Stimulated activated naive CD8-positive, alpha-beta T cell treated with anti-CD3 and anti-CD28 coated beads, Interleukin-15, Interleukin-2, amounts not matched to agents 100 U/mL and 50 U/mL, for 24 hours (primary cell): ENCODE results near the gene LRMDA.

Experiments used
- ATAC-seq: fragments of 150-1000 bp; cut with Tn5 transposase; one replicate; pipeline ENCODE4 v1.10.0; 2021
- DNase-seq: peaks from one replicate; pipeline ENCODE4 v3.0.0; 2021

Gene LRMDA

DNA sequence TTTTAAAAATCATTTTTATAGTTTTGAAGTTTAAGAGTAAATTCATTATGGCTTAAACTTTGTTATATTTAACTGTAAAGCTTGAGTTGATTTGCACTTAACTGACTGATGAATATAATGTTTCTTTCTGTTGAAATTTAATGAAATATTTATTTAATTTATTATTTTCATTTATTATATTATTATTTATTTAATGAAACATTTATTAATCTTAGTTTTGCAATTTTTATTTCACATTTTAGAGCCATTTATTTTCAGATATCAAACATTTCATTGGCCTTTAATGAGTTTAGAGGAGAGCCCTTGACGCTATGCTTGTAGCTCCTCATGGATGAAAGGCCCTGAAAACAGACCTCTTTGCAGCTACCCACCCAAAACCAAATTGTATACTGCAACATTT is 570.0 kb downstream of the LRMDA start:
- ATAC-seq (no peak), DNase-seq (no peak)

DNA sequence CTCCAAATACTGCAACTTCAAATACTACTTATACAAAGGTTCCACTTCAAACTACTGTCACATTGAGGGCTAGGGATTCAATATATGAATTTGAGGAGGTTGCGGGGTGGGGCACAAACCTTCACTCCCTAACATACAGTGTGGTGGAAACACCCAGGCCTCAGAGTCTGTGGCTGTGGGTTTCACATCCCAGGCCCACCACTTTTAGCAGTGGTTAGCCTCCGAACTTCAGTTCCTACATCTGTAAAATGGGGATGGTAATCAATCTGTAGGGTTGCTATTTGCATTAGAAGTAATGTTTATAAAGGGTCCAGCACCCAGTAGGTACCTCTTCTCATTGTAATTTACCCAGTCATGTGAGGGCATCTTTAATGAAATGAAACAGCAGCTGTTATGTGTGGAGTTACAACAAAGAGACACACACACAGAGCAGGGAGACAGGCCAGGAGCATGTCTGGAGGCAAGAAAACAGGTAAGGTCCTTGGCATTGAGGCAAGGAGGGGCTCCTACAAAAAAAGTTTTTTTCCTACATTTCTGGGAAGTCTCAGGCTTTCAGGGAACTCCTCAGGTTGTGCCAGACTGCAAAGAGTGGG is 570.9 kb downstream of the LRMDA start:
- ATAC-seq (no peak), DNase-seq (no peak)

DNA sequence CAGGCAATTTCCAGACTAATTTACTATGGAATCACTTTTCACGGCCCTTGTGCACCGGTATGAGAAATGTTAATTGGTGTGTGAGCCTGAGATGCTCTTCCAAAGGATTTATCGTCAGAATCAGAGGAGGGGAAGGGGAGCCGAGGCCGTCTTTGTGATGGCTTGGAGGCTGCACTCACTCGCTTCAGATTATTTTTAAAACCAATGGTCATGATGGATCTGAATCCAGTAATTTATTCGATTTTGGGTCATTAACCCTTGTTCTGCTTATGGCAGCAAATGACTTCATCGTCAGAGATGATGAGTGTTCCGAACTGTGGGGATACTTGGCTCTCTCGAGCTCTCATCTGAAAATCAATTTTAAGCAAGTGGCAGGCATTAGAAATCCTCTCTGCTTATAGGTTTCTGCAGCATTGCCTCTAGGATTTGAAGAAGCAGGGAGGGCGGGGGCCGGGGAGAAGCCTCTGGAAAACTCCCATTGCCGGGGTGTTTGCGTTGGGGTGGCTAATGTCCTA is 576.3 kb downstream of the LRMDA start:
- no peak for ATAC-seq
- DNase-seq, result no peak

DNA sequence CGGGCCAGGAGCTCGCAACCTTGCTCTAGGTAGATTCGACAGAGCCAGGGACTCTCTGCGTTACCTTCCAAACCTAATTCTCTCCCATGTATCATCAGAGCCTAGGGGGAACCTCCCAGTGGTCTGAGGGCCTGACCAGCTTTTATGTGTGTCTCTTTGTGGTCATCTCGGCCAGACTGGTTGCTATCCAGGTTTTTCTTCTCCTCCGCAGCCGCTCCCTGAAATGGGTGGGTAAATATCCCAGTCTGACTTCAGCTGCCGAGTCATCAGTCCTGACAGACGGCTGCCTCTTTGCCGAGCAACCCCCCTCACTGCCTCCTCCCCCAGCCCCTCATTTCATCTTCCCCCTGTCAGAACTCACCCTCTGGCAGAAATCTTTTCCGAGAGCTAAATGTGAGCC is 578.1 kb downstream of the LRMDA start:
- no peak for ATAC-seq
- no peak for DNase-seq

DNA sequence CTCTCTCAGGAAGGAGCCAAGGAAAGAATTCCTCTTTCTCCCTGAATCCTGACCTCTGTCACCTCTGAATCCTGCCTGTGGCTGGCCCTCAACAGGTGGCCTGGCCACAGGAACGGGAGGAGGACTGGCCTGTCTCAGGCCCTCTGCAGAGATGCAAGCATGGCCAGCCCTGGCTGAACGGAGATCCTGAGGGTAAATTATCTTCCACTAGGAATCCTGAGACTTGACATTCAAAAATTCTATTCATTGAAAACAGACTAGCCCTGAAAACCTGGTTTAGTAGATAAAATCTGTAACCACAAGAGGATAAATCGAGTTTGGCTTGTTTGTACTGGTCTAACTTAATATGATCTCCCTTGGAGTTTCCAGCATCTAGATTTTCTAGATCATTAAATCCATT is 579.3 kb downstream of the LRMDA start:
- DNase-seq (no peak), ATAC-seq (no peak)

DNA sequence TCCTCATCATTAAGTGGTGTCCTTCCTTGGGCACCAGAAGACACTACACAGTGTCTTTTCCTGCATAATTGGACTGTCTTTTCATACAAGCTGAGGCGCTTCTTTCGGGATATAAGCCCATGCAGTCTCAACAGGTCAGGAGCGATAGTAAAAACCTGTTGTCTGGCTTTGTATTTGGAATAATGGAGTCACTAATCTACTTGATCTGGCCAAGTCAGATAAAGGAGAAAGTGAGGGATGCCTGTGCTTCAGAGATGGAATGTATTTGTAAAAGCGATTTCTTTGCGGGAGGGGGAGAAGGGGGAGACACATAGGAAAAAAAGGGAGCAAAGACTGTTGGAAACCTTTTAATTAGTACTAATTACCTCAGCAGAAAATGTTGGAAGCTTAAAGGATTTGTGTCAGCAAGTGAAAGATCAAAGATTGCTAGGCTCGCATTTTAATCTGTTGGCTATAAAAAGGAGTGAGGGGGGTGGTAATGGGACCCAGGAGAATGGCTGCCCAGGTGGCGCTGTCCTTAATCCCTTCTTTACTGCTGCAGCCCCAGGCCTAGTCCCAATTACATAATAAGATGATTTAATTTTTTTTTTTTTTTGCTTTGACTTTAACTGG is 581.4 kb downstream of the LRMDA start:
- ATAC-seq (no peak), DNase-seq (no peak)

DNA sequence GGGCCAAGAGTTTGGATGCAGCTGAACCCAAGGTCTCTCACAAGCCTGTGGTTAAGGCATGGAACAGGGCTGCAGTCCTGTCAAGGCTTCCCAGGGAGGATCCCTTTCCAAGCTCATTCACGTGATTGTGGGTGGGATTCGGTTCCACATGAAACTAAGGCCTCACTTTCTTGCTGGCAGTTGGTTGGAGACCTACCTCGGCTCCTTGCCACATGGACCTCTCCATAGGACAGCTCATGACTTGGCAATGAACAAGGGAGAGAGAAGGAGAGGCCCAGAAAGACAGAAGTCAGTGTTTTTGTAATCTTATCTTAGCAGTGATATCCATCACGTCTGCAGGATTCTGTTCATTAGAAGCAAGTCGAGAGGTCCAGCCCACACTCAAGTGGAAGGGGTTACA is 583.8 kb downstream of the LRMDA start:
- no peak for DNase-seq
- ATAC-seq, result no peak

DNA sequence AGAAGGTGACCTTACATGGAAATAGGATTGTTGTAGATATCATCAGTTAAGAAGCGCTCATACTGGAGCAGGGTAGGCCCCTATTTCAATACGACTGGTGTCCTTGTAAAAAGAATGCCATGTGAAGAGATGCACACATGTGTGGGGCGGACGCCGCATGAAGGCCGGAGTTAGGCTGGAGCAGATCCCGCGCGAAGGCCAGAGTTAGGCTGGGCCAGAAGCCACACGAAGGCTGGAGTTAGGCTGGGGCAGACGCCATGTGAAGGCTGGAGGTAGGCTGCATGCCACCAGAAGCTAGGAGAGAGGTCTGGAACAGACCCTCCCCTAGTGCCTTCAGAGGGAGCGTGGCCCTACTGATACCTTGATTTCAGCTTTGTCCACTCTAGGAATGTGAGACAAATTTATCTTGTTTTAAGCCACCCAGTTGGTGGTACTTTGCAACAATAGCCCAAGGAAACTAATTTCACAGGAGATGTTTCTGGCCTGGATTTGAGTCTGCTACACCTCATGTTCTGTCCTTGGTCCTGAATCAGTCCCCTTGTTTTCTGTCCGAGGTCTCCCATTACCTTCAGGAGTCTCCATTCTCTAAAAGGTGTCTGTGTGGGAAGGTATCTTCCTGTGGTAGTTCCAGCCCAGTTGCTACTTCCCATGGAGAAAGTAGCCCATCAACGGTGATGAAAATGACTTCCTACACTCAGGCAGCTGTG is 585.8 kb downstream of the LRMDA start:
- ATAC-seq (no peak), DNase-seq (no peak)

DNA sequence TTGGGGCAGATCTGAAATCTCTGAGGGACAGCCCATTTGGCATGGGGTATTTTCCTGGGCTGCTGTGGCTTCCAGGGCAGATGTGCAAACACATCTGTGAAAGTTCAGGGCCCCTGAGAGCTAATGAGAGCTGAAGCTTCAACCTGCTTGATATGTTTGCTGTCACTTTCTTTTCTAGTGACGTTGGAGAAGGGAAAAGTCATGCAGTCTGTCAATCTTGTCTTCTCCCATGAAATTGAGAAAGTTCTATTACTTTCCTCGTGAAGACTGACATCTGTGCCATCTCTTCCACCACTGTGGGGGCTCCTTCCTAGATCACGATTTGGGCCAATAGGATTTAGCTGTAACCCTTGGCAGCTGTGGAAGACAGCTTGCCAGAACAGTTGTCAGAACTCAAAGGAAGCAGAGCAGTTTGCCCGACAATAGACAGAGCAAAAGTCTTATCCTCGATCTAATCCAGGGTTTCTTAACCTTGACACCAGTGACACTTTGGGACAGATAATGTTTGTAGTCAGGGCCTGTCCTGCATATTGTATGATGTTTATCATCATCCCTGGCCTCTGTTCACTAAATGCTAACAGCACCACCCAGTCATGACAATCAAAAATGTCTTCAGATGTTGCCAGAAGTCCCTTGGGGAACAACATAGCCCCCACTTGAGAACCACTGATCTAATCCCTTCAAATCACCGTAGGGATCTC is 586.5 kb downstream of the LRMDA start:
- DNase-seq (no peak), ATAC-seq (no peak)

DNA sequence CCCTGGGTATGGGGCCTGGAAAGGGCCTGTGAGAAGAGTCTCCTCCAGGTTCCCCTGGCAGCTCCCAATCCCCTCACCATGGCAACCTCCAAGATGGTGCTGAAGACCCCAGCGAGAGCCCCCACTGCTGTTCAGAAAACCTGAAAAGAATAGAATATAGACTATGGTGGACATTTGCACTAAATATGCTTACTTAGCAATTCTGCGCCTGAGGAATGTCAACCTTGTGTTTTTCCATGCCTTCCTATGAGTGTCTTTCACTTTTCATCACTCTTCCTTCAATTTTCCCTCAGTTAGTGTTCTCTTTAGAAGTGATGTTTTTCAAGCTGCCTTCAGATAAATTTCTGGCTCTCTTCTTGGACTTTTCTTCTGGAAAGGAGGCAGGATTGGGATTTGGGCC is 589.2 kb downstream of the LRMDA start:
- no peak for ATAC-seq
- no peak for DNase-seq

DNA sequence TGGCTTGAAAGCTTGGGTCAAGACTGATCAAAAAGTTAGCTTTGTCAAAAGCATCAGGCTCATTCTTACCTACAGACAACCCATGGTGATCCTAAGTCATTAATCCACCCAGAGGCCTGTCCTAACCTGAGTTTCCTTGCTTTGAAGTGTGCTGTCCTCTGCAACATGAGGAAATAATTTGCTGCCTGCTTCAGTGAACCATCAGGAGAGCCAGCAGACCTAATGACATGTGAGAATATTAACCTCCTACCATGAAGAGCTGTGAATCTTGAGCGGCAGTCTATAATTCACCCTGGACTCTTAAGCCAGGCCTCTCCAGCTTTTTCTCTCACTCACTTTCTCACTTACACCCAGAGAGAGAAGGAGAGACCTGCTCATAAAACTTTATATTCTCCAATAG is 590.0 kb downstream of the LRMDA start:
- no peak for DNase-seq
- no peak for ATAC-seq

DNA sequence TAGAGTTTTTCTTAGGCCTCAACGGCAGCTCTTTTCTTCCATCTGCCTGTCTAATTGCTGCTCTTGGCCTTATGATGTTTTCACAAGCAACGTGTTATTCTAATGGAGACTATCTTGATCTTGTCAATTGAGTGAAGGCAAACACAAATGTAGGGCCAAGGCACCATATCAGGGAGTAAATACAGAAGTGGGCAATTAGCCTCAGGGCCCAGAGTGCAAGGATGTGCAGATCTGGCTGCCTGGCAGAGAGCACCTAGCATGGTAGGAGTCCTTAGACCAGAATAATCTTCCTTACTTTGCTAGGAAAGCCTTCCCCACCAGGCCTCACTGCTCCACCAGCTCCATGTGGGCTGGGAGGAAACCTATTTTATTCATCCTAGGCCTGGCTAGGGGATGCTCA is 590.9 kb downstream of the LRMDA start:
- ATAC-seq (no peak), DNase-seq (no peak)

DNA sequence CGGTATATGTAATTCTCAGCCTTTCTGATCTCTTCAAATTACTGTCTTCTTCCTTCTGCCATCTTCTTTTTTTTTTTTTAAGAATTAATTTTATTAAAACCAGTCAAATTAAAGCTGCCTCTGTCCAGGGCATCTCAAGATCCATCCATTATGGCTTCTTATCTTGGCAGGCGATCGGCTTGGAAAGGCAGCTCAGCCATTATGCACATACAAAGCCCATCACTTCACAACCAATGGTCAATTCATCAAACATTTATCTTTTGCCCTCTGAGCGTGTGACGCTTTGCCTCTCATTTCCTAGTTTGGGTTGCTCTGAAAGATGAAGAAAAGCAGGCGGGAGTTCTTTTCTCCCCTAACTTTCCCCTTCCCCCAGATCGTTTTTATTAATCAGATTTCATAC is 591.6 kb downstream of the LRMDA start:
- ATAC-seq, result no peak

DNA sequence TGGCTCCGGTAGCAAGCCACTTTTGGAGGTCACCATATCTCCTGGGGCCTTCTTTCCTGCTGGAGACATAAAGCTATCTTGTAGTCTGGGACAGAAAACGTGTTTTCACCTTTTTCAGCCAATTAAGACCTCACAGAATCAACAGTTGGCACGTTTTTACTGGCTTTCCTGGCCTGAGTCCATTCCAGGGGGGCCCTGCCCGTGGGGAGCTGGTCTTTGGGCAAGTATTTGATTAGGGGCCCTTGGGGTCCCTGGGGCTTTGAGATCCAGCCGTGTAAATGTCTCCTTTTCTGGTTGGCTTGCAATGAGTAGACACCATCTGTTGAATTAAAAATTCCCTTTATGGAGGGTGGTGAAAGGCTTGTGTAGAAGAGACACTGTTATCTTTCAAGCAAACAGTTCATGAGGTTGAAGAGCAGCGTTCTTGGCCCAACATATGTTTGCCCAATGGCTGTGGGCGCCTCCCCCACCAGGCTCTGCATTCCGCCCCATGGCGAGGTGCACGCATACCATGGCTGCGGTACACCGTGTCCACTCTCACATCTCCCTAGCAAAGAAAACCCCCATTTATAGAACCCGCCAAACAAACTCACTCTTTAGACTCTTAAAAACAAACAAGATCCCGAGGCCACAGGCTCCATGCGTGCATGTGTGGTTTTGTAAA is 593.2 kb downstream of the LRMDA start:
- DNase-seq (no peak), ATAC-seq (no peak)

More for the DNA sequence above, 591.6 kb downstream of the LRMDA start:
- no peak for DNase-seq

DNA sequence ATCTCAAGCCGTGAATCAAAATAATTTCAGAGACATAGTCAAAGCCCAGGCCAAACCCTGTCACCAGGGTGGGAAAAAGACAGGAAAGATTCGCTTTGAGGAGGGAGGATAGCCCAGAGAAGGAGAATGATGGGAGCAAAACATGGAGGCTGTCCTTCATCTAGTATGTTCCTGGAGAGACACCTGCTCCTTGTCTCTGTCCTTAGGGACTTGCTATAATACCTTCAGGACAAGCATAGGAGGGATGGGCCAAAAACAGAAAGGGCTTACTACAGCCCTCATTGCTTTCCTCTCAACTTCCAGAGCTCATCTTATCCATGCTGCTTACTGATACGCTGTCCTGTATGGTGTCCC is 593.7 kb downstream of the LRMDA start:
- ATAC-seq, result no peak

DNA sequence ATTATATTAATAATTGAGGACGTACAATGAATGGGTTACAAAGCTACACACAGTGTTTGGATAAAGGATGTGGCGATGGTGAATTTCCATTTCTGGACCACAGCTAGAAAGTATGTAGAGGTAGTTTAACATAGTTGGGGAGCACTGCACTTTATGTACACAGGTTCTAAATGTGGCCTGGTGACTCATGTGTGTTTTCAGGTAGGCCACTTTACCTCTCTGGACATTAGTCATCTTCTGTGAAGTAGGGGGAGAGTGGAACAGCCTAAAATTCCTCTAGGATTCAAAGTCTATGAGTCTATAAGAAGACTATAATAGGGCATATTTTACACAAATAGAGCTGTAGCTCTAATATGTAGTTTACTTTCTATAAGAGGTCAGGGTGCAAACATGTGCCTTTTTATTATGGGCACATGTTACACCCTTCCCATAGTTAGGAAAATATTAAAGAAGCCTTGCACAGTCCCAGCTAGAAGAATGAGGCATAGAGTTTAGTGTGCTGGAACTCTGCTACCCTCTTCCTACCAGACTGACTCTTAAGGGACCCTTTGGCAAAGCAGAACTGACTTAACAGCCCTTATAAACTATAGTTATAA is 594.9 kb downstream of the LRMDA start:
- ATAC-seq (no peak), DNase-seq (no peak)

More for the DNA sequence above, 593.7 kb downstream of the LRMDA start:
- no peak for DNase-seq

DNA sequence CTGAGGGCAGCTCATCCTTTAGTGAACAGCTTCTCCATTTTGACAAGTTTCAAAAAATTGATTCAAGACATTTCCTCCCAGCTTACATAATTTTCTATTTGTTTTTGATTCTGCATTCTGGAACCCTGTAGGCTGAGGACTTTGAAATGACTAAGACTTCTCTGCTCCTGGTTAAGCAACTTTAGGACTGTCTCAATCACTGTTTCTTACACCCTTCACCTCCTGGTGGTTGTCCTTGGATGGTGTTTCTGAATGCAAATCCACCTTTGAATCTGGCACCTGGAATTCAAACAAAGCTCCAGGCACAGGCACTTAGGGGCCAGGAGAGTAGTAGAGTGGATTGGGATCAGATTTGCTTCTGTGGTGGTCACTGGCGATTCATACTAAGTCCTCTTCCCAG is 595.5 kb downstream of the LRMDA start:
- DNase-seq, result no peak
- no peak for ATAC-seq

DNA sequence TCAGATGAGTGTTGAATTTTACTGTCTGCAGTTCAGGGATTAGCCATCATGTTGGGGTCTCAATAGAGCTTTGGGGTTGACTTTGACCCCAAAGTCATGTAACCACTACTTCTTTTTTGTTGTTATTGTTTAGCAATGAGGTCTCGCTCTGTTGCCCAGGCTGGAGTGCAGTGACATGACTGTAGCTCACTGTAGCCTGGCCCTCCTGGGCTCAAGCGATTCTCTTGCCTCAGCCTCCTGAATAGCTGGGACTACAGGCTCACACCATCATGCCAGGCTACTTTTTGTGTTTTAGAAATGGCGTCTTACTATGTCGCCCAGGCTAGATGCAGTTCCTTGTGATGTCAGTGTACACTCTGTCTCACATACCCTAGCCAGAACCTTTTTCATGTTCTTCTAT is 598.4 kb downstream of the LRMDA start:
- ATAC-seq (no peak), DNase-seq (no peak)

DNA sequence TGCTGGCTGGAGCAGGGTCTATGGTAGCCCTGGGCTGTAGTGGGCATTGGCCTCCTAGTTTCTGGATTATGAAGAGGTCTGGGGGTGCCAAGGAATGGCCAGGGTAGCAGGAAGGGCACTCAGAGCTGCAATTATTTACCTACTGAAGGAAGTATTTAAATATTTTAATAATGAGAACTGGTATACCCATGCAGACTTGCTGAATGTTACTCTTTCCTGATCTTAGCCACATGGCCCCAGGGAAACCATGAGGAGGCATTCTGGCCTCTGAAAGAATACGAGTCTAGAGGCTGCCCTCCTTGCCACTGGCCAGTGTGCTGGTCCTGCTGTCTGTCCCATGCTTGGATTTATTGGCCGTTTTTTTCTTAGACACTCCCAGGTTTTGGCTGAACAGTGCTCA is 599.7 kb downstream of the LRMDA start:
- ATAC-seq, result no peak
- DNase-seq, result no peak

DNA sequence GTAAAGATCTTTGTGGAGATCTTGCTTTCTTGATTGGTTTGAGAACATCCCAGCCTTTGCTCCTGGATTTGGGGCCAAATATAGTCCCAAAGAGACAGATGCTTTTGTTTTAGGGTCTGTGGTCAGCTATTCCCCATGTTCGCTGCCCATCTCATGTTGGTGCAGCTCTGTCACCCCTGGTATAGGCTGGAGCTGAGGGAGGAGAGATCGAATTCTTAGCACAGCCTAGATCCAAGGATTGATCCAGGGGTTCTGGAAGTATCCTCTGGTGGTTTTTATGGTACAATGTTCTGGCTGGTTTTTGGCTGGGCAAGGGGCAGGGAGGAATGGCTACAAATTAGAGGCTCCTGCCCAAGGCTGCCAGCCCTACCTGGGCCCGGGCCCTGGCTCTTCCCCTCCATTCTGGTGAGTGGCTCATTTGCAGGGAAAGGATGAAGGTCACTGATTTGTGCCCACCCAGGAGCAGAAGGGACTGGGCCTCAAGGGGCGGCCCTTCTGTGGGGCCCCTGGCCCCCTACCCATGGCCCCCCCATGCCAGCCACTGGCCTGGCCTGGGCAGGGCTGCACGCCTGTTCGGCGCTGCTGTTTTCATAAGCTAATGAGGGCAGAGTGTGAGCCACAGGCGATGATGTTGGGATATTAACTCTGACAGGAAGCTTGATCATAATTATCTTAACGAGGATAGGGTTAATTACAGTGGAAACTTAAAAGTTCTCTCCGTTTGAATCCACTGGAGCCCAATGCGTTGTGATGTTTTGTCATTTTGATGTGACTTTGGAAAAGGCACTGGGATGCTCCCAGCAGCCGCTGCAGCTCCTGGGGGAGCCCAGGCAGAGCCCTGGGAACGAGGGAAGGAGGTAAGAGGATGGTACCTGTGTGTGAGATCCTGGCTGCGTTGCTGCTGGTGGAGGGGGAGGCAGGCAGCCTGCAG is 600.6 kb downstream of the LRMDA start:
- DNase-seq (no peak), ATAC-seq (no peak)

DNA sequence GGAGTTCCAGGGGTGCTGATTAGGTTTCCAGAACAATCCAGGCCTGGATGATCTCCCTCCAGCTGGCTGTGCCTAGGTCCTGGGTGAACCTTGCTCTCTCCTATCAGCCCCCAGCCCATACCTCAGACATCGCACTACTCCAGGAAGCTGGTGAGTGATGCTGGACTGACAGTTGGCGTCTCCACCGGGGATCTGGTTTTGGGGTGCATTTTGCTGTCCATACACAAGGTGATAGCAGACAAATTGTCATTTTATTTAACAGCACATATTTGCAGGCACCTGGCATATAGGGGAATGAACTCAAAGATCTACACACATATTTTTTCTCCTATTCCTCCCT is 601.2 kb downstream of the LRMDA start:
- DNase-seq, result no peak

More for the DNA sequence above, 601.2 kb downstream of the LRMDA start:
- ATAC-seq, result no peak
